Measurements from ENCODE around the gene TANGO2. TPM values are rescaled to one million over a fixed set of nuclear protein-coding genes. Genes with fewer than 3 reads are reported as not detected.

Gene TANGO2
- polyA plus RNA-seq, 1 of the 3 experiments (the other 2 are of a cell fraction), result 20.7 TPM

GRCh38 chr22:20016734-20017621, 3.9 kb upstream of the TANGO2 start, which contains the start of gene ARVCF:
TSS of gene ARVCF (minus strand) at chr22:20016823. CDS start at chr22:19990794, 26,029 bp downstream.
- H3K27me3 ChIP-seq (ENCODE audit: insufficient read depth), result no peaks in the 10 kb centered on the region
- no peaks in the 10 kb centered on the region for H3K36me3 ChIP-seq (replicated peaks in 1 of 2; ENCODE audit: control insufficient read depth in 1 of 2, insufficient read depth in 2 of 2, low read length in 1 of 2)
- ChIA-PET POLR2A (no interaction called here), CTCF (interaction anchor here (0.7 to 8.8 kb wide), 3 partner anchors 36 to 49 kb away, joined by 5 to 501 read pairs (median 46); no protein-coding TSS in a partner anchor)
- DNase-seq, result peak; percentile 98
- peak within 1 kb of the TSS; percentile 79; the same call in 1 of the 2 replicates for H2AFZ ChIP-seq (ENCODE audit: low read depth)
- peak within 1 kb of the TSS; percentile 65 to 69 for H3K4me3 ChIP-seq (ENCODE audit: low read depth in 2 of 2, low read length in 1 of 2)
- no peaks in the 10 kb centered on the region for H3K9me2 ChIP-seq
- peak within 1 kb of the TSS in 1 of 2 experiments; percentile 50; a peak in 1 of 4 replicates for H3K27ac ChIP-seq (ENCODE audit: low read depth in 2 of 2, low read length in 1 of 2)
- peak within 1 kb of the TSS; percentile 94 for H3K4me2 ChIP-seq
- peaks cover 5% of the 10 kb centered on the region for H3F3A ChIP-seq (replicated peaks; ENCODE audit: insufficient read depth)
- 27% methylated on average over 8 of the region's 79 CpGs for WGBS (ENCODE audit: low lambda C conversion rate)
- no peaks in the 10 kb centered on the region for H3K9me3 ChIP-seq
- peaks cover 0 to 51% of the 10 kb centered on the region in 2 experiments; a peak in 1 of 4 replicates for H3K4me1 ChIP-seq (ENCODE audit: control insufficient read depth in 1 of 2, insufficient read depth in 2 of 2, low read depth in 1 of 2, low read length in 1 of 2)
- no peak for TF ChIP-seq TEAD4 (IDR thresholded peaks at IDR 0.05; ENCODE audit: borderline replicate concordance, insufficient read depth)
- no peak for TF ChIP-seq ZBTB33 (IDR thresholded peaks at IDR 0.05; ENCODE audit: borderline replicate concordance, low read depth)
- 0 out of 2 replicates have a peak, but pooled peaks have one; percentile 19 for TF ChIP-seq NRF1 (IDR thresholded peaks at IDR 0.05; ENCODE audit: low read depth, low read length)
- TF ChIP-seq IRF3 (IDR thresholded peaks at IDR 0.05; ENCODE audit: low read depth, low read length), result peak; percentile 93
- TF ChIP-seq EZH2phosphoT487 (IDR thresholded peaks at IDR 0.05; ENCODE audit: borderline replicate concordance, low read depth), result no peak
- TF ChIP-seq CHD2 (IDR thresholded peaks at IDR 0.05; ENCODE audit: low read length, partially characterized antibody), result peak; percentile 77
- no peak for TF ChIP-seq GABPA (IDR thresholded peaks at IDR 0.05; ENCODE audit: low read depth)
- TF ChIP-seq PBX3 (IDR thresholded peaks at IDR 0.05), result peak; percentile 100
- TF ChIP-seq EP300 (IDR thresholded peaks at IDR 0.05; ENCODE audit: borderline replicate concordance in 1 of 2, low read depth in 1 of 2, low read length in 1 of 2), result no peak
- TF ChIP-seq USF1 (IDR thresholded peaks at IDR 0.05; ENCODE audit: borderline replicate concordance, low read depth), result no peak
- no peak for TF ChIP-seq FOSL2 (IDR thresholded peaks at IDR 0.05; ENCODE audit: borderline replicate concordance, low read depth)
- TF ChIP-seq RFX5 (IDR thresholded peaks at IDR 0.05; ENCODE audit: low read length), result peak; percentile 98
- TF ChIP-seq MEF2A (IDR thresholded peaks at IDR 0.05; ENCODE audit: borderline replicate concordance, low read depth), result no peak
- no peak for TF ChIP-seq RCOR1 (IDR thresholded peaks at IDR 0.05; ENCODE audit: low read length)
- TF ChIP-seq SMC3 (IDR thresholded peaks at IDR 0.05; ENCODE audit: low read depth, low read length), result no peak
- TF ChIP-seq NFIC (IDR thresholded peaks at IDR 0.05; ENCODE audit: borderline replicate concordance), result no peak
- TF ChIP-seq MXI1 (IDR thresholded peaks at IDR 0.05; ENCODE audit: low read depth, low read length), result no peak
- no peak for TF ChIP-seq GATA2 (CRISPR knock-in tag; IDR thresholded peaks at IDR 0.05)
- H4K20me1 ChIP-seq (ENCODE audit: insufficient read depth), result no peaks in the 10 kb centered on the region
- peaks cover 10% of the 10 kb centered on the region for H3K79me2 ChIP-seq (ENCODE audit: insufficient read depth)
- H3K9ac ChIP-seq, result no peak within 1 kb of the TSS; the same call in 1 of the 2 replicates
